Coronary artery (tissue), 2 donors: ENCODE measurements around the gene TSKU.

Experiments
- DNase-seq: peaks from one replicate; pipeline ENCODE4 v3.0.0-alpha.2; 2017; ENCODE audit warnings: low spot score
- H3K27ac ChIP-seq, 2 donors: fragments of 200-600 bp; sonication (generic); one replicate each; pipeline ENCODE4 v1.5.1; 2016 to 2019
- H3K4me3 ChIP-seq: fragments of 200-600 bp; sonication (generic); 2 replicates; pipeline ENCODE4 v1.5.1; 2016; ENCODE audit warnings: mild to moderate bottlenecking, moderate library complexity
- CTCF ChIP-seq: fragments of 200-600 bp; sonication (generic); IDR thresholded peaks from one replicate; pipeline ENCODE4 v1.5.1; 2019; ENCODE audit warnings: antibody characterized with exemption

TSKU gene

GRCh38 chr11:76783896-76784813 lies 999 bp downstream of the TSKU start:
- no peak for DNase-seq
- no peak for TF ChIP-seq CTCF

GRCh38 chr11:76785513-76785912 lies 2.4 kb downstream of the TSKU start:
- Histone ChIP-seq H3K4me3 (peak overlapping the region; percentile 86), H3K27ac (peak overlapping the region; percentile 92 to 98)
- no peak for TF ChIP-seq CTCF
- no peak for DNase-seq

More at GRCh38 chr11:76783896-76784813, 999 bp downstream of the TSKU start:
- Histone ChIP-seq H3K27ac (peak overlapping the region; percentile 92 to 98), H3K4me3 (peak overlapping the region; percentile 86)

GRCh38 chr11:76786016-76786415 lies 2.9 kb downstream of the TSKU start:
- no peak for TF ChIP-seq CTCF

GRCh38 chr11:76786441-76787014 lies 3.4 kb downstream of the TSKU start:
- peak overlapping the region; percentile 44 to 98 for H3K27ac ChIP-seq
- TF ChIP-seq CTCF: no peak
- H3K4me3 ChIP-seq: peak overlapping the region; percentile 86
- DNase-seq: no peak

More at GRCh38 chr11:76786016-76786415, 2.9 kb downstream of the TSKU start:
- Histone ChIP-seq H3K27ac (peak overlapping the region; percentile 92 to 98), H3K4me3 (peak overlapping the region; percentile 86)
- DNase-seq: no peak

GRCh38 chr11:76787271-76787670 lies 4.1 kb downstream of the TSKU start:
- peak overlapping the region; percentile 44 to 98 for H3K27ac ChIP-seq

GRCh38 chr11:76787911-76788596 lies 4.9 kb downstream of the TSKU start:
- Histone ChIP-seq H3K27ac (peak overlapping the region; percentile 44 to 98), H3K4me3 (peak overlapping the region; percentile 86)
- TF ChIP-seq CTCF: no peak
- DNase-seq: peak; percentile 71

More at GRCh38 chr11:76787271-76787670, 4.1 kb downstream of the TSKU start:
- no peak for TF ChIP-seq CTCF
- H3K4me3 ChIP-seq: peak overlapping the region; percentile 86
- no peak for DNase-seq
